Mesendoderm (in vitro differentiated cells): ENCODE measurements around the gene EHD1.

ENCODE experiments used
- DNase-seq: peaks from one replicate; pipeline ENCODE4 v3.0.0; 2013
- H2AK5ac ChIP-seq: 2 replicates; pipeline ENCODE4 v1.6.1; 2013; ENCODE audit warnings: low read length, inconsistent platforms
- H2BK120ac ChIP-seq: 2 replicates; pipeline ENCODE4 v1.6.1; 2013; ENCODE audit warnings: low read depth, mild to moderate bottlenecking, low read length, moderate library complexity, mixed read lengths
- H2BK15ac ChIP-seq: replicated peaks from 2 replicates; pipeline ENCODE4 v1.6.1; 2013; ENCODE audit warnings: low read depth, mild to moderate bottlenecking, moderate library complexity
- H2BK5ac ChIP-seq: 2 replicates; pipeline ENCODE4 v1.6.1; 2013; ENCODE audit warnings: low read length, inconsistent platforms
- H3K18ac ChIP-seq: 2 replicates; pipeline ENCODE4 v1.6.1; 2013; ENCODE audit warnings: mild to moderate bottlenecking, low read length, mixed read lengths
- H3K23ac ChIP-seq: one replicate; pipeline ENCODE4 v1.6.1; 2013; ENCODE audit warnings: low read length
- H3K27ac ChIP-seq: 2 replicates; pipeline ENCODE4 v1.5.1; 2013; ENCODE audit warnings: low read depth, mild to moderate bottlenecking, inconsistent platforms, low read length, moderate library complexity
- H3K27me3 ChIP-seq: 2 replicates; pipeline ENCODE4 v1.6.1; 2013; ENCODE audit warnings: low read length, control low read depth, mild to moderate bottlenecking, inconsistent platforms; ENCODE audit not compliant: insufficient read depth, poor library complexity
- H3K36me3 ChIP-seq: 2 replicates; pipeline ENCODE4 v1.6.1; 2013; ENCODE audit warnings: low read length, inconsistent platforms; ENCODE audit not compliant: control insufficient read depth, insufficient read depth
- H3K4ac ChIP-seq: one replicate; pipeline ENCODE4 v1.6.1; 2013; ENCODE audit warnings: low read depth, mild to moderate bottlenecking, low read length, moderate library complexity
- H3K4me1 ChIP-seq: 2 replicates; pipeline ENCODE4 v1.6.1; 2013; ENCODE audit warnings: low read depth, low read length, inconsistent platforms; ENCODE audit not compliant: control insufficient read depth
- H3K4me2 ChIP-seq: 2 replicates; pipeline ENCODE4 v1.6.1; 2013; ENCODE audit warnings: low read length
- H3K4me3 ChIP-seq: 2 replicates; pipeline ENCODE4 v1.5.1; 2013; ENCODE audit warnings: mild to moderate bottlenecking, low read length
- H3K56ac ChIP-seq: one replicate; pipeline ENCODE4 v1.6.1; 2013; ENCODE audit warnings: low read length
- H3K79me1 ChIP-seq: 2 replicates; pipeline ENCODE4 v1.6.1; 2013; ENCODE audit warnings: low read length, inconsistent platforms
- H3K79me2 ChIP-seq: 2 replicates; pipeline ENCODE4 v1.6.1; 2013; ENCODE audit warnings: mild to moderate bottlenecking, low read length; ENCODE audit not compliant: control insufficient read depth, insufficient read depth
- H3K9ac ChIP-seq: 2 replicates; pipeline ENCODE4 v1.6.1; 2013; ENCODE audit warnings: low read length, inconsistent platforms
- H4K5ac ChIP-seq: one replicate; pipeline ENCODE4 v1.6.1; 2013; ENCODE audit warnings: low read length
- H4K8ac ChIP-seq: one replicate; pipeline ENCODE4 v1.6.1; 2013; ENCODE audit warnings: low read depth, mild to moderate bottlenecking, control low read depth, low read length, moderate library complexity
- WGBS: extraction: QIAGEN DNeasy Blood & Tissue Kit; methylation state at CpG from one replicate; pipeline ENCODE4 v1.1.7; 2013; ENCODE audit warnings: low lambda C conversion rate, missing lambda C conversion rate; ENCODE audit not compliant: insufficient coverage; ENCODE audit errors: extremely low coverage; 5-methylcytosine and 5-hydroxymethylcytosine counted together

The EHD1 gene

DNA sequence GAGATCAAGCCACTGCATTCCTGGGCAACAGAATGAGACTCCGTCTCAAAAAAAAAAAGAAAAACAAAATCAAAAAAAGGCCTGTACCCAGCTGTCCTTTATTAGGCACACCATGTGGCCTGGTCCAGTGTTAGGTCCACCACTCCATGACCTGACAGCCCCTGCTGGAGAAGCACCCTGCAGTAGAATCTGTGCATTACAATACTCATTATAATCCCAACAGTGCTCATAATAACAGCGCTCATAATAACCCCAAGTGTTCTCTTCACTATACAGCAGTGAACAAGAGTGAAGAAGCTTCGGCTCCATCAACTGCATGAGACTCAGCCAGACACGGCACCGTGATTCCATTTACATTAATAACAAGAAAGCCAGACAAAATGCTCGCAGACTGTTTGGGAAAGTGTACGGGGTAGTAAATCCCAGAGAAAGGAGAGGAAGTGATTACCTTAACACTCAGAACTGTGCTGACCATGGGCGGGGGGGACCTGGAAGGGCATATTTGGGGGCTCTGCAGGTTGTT, 8.9 kb upstream of the EHD1 start:
- Histone ChIP-seq H3K79me2 (no peaks in the 10 kb centered on the region), H3K36me3 (no peaks in the 10 kb centered on the region), H3K4me2 (no peak overlapping the region), H3K79me1 (no peaks in the 10 kb centered on the region), H3K56ac (peak overlapping the region; percentile 26), H2BK15ac (no peak overlapping the region), H3K4ac (no peak overlapping the region), H3K23ac (no peak overlapping the region), H2AK5ac (no peak overlapping the region), H2BK120ac (no peak overlapping the region), H3K27ac (no peak overlapping the region), H3K4me1 (no peaks in the 10 kb centered on the region), H3K4me3 (no peak overlapping the region), H3K27me3 (no peaks in the 10 kb centered on the region), H3K18ac (no peak overlapping the region), H2BK5ac (no peak overlapping the region), H3K9ac (no peak overlapping the region), H4K8ac (no peak overlapping the region), H4K5ac (no peak overlapping the region)
- WGBS = no CpG with 5 or more reads among the region's 8 CpGs
- DNase-seq = no peak

DNA sequence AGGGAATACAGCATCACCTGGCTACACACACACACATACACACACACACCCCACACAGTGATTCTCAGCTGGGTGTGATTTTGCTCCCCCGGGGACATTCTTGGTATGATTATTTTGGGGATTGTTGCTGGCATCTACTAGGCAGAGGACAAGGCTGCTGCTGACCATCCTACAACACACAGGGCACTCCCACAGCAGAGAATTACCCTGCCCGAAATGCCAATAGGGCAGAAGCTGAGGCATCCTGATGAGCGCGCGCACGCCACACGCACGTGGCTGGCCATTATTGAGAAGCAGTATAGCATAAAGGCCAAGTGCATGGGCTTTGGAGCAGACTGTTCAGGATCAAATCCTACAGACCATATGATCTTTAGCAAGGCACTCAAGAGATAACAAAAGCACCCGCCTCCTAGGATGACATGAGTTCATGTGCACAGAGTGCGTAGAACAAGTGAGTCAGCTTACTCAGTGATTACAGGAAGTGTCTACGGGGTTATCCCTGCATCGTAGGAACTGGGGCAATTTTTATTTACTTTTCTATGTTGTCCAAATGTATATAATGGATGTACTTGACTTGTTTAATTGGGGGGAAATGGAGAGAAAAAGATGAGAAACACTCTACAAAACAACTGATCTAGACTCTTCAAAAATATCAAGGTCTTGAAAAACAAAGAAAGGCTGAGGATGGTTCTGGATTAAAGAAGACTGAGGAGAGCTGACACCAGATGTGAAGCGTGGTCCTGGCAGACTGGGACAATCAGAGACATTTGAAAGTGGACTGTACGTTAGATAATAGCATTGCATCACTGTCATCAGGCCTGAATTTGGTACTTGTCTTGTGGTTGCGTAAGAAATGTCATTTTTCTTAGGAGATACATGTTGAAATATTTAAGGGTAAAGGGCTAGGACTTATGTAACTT, 7.2 kb upstream of the EHD1 start:
- no peak overlapping the region for H2BK5ac ChIP-seq
- no peaks in the 10 kb centered on the region for H3K79me2 ChIP-seq
- H2BK15ac ChIP-seq = no peak overlapping the region
- H3K9ac ChIP-seq = no peak overlapping the region
- H3K18ac ChIP-seq = no peak overlapping the region
- H3K4me2 ChIP-seq = no peak overlapping the region
- no peaks in the 10 kb centered on the region for H3K27me3 ChIP-seq
- H3K23ac ChIP-seq = no peak overlapping the region
- H4K8ac ChIP-seq = no peak overlapping the region
- no peak overlapping the region for H2BK120ac ChIP-seq
- no CpG with 5 or more reads among the region's 15 CpGs for WGBS
- no peak overlapping the region for H3K27ac ChIP-seq
- DNase-seq = no peak
- no peaks in the 10 kb centered on the region for H3K79me1 ChIP-seq
- no peaks in the 10 kb centered on the region for H3K4me1 ChIP-seq
- no peak overlapping the region for H2AK5ac ChIP-seq
- H3K36me3 ChIP-seq = no peaks in the 10 kb centered on the region
- no peak overlapping the region for H3K56ac ChIP-seq
- H3K4me3 ChIP-seq = no peak overlapping the region
- no peak overlapping the region for H4K5ac ChIP-seq
- no peak overlapping the region for H3K4ac ChIP-seq

DNA sequence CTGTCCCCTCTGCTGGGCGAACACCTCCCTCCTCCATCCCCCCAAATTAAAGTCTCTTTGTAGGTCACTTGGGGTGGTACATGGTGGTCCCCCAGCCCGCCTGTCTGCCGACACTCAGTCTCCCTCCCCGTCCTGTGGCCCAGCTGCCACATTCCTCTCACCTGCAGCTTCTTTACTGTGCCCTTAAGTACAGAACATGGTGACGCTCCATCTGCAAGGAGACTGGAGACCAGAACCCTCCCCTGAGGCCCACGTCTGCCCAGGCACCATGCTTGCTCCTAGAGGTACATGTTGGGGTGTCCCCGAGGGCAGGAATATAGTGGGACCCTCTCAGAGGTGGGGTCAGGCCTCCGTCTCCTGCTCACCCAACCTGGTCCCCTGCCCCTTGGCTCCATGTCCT, 5.6 kb upstream of the EHD1 start:
- H3K4ac ChIP-seq = no peak overlapping the region
- no peak overlapping the region for H3K4me2 ChIP-seq
- no peak overlapping the region for H3K23ac ChIP-seq
- H3K18ac ChIP-seq = no peak overlapping the region
- H2BK120ac ChIP-seq = no peak overlapping the region
- no peak overlapping the region for H3K27ac ChIP-seq
- no peaks in the 10 kb centered on the region for H3K79me2 ChIP-seq
- H3K79me1 ChIP-seq = no peaks in the 10 kb centered on the region
- no peak overlapping the region for H3K4me3 ChIP-seq
- no peak overlapping the region for H4K5ac ChIP-seq
- DNase-seq = no peak
- no peak overlapping the region for H4K8ac ChIP-seq
- H3K4me1 ChIP-seq = peaks cover 1% of the 10 kb centered on the region
- no peaks in the 10 kb centered on the region for H3K27me3 ChIP-seq
- no peak overlapping the region for H2BK15ac ChIP-seq
- no peak overlapping the region for H3K9ac ChIP-seq
- no peak overlapping the region for H2BK5ac ChIP-seq
- no peak overlapping the region for H3K56ac ChIP-seq
- no CpG with 5 or more reads among the region's 8 CpGs for WGBS
- H3K36me3 ChIP-seq = no peaks in the 10 kb centered on the region
- no peak overlapping the region for H2AK5ac ChIP-seq

DNA sequence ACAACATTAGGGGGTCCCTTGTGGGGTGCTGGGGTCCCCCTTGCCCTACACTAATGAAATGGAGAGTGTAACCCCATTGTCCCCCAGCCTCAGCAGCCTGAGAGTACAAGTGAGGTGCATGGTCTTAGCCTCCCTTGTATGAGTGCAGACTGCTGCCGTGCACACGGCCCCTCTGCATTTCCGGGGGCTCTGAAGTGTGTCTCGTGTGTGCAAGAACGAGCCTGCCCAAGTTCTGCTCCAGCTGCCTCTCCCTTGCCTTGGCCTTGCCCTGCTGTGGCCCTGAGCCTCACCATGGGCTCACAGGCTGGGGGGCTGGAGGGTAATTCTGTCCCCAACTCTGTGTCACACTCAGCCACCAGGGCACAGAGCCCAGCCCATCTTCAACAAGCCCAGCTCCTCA, 5.2 kb upstream of the EHD1 start:
- H3K4ac ChIP-seq = no peak overlapping the region
- H3K23ac ChIP-seq = no peak overlapping the region
- no peaks in the 10 kb centered on the region for H3K36me3 ChIP-seq
- H2BK120ac ChIP-seq = no peak overlapping the region
- no peak for DNase-seq
- H3K56ac ChIP-seq = no peak overlapping the region
- no peaks in the 10 kb centered on the region for H3K79me1 ChIP-seq
- no peaks in the 10 kb centered on the region for H3K79me2 ChIP-seq
- no peak overlapping the region for H4K5ac ChIP-seq
- no CpG with 5 or more reads among the region's 5 CpGs for WGBS
- H2BK5ac ChIP-seq = no peak overlapping the region
- H3K4me3 ChIP-seq = no peak overlapping the region
- no peak overlapping the region for H2AK5ac ChIP-seq
- H2BK15ac ChIP-seq = no peak overlapping the region
- H3K4me2 ChIP-seq = no peak overlapping the region
- H3K27ac ChIP-seq = no peak overlapping the region
- H3K4me1 ChIP-seq = peaks cover 1% of the 10 kb centered on the region
- H4K8ac ChIP-seq = no peak overlapping the region
- H3K27me3 ChIP-seq = no peaks in the 10 kb centered on the region
- no peak overlapping the region for H3K18ac ChIP-seq
- H3K9ac ChIP-seq = no peak overlapping the region

DNA sequence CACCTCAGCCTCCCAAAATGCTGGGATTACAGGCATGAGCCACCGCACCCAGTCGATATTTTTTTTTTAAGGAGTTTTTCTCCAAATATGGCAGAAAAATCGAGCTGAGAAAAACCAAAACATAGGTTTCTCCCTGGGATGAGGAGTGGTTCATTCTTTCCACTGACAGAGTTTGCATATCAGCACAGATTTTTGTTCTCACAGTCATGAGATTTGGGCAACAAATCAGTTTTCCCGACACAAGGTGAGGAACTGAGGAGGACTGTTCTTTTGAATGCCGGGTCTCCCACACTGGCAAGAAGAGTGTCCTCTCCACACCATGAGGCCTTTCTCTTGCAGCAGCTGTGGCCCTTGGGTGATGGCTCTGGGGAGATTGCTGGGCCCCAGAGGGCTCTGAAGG, 3.8 kb upstream of the EHD1 start:
- no peak overlapping the region for H3K27ac ChIP-seq
- H3K4me2 ChIP-seq = no peak overlapping the region
- H3K27me3 ChIP-seq = no peaks in the 10 kb centered on the region
- H4K8ac ChIP-seq = no peak overlapping the region
- no peak overlapping the region for H2BK15ac ChIP-seq
- H3K23ac ChIP-seq = no peak overlapping the region
- H3K56ac ChIP-seq = no peak overlapping the region
- no CpG with 5 or more reads among the region's 5 CpGs for WGBS
- no peak overlapping the region for H4K5ac ChIP-seq
- no peak for DNase-seq
- H3K18ac ChIP-seq = no peak overlapping the region
- peaks cover 4% of the 10 kb centered on the region for H3K4me1 ChIP-seq
- H3K4ac ChIP-seq = no peak overlapping the region
- peaks cover 3% of the 10 kb centered on the region for H3K79me1 ChIP-seq
- H3K9ac ChIP-seq = no peak overlapping the region
- no peaks in the 10 kb centered on the region for H3K36me3 ChIP-seq
- no peak overlapping the region for H3K4me3 ChIP-seq
- no peak overlapping the region for H2AK5ac ChIP-seq
- H2BK120ac ChIP-seq = no peak overlapping the region
- no peaks in the 10 kb centered on the region for H3K79me2 ChIP-seq
- H2BK5ac ChIP-seq = no peak overlapping the region
